NCI-H748 (cell line): ENCODE measurements around the gene TNNC1.
A peak's percentile ranks its signal among the peaks of the same experiment; 100 is the strongest.

Experiments
- DNase-seq: peaks from one replicate; lab custom pipeline; 2025; ENCODE audit not compliant: unreplicated experiment; lab: John Stamatoyannopoulos, UW

Gene TNNC1

GRCh38 chr3:52453496-52454249 is at the start of gene TNNC1:
TSS of gene TNNC1 (minus strand) at chr3:52454041. CDS start at chr3:52454015, 26 bp downstream.
- no peak for DNase-seq

- no peak for DNase-seq
Observed at GRCh38 chr3:52502808-52503350, 49.0 kb upstream of the TNNC1 start.

- no peak for DNase-seq
Observed at GRCh38 chr3:52502001-52502400, 48.2 kb upstream of the TNNC1 start.

- no peak for DNase-seq
Observed at GRCh38 chr3:52501046-52501445, 47.2 kb upstream of the TNNC1 start.

GRCh38 chr3:52498137-52499054 is 44.6 kb upstream of the TNNC1 start:
- no peak for DNase-seq

- no peak for DNase-seq
Observed at GRCh38 chr3:52495777-52496602, 42.1 kb upstream of the TNNC1 start.

GRCh38 chr3:52494886-52495495 is 41.1 kb upstream of the TNNC1 start, which contains the start of gene STAB1:
TSS of gene STAB1 (plus strand) at chr3:52495338. CDS start at chr3:52495414, 76 bp downstream.
- no peak for DNase-seq

GRCh38 chr3:52494445-52494844 is 40.6 kb upstream of the TNNC1 start:
- DNase-seq, result peak; percentile 4

GRCh38 chr3:52493232-52494017 is 39.6 kb upstream of the TNNC1 start:
- no peak for DNase-seq

GRCh38 chr3:52492059-52492458 is 38.2 kb upstream of the TNNC1 start:
- DNase-seq, result no peak

GRCh38 chr3:52490939-52491526 is 37.2 kb upstream of the TNNC1 start:
- DNase-seq, result no peak

- DNase-seq, result no peak
Observed at GRCh38 chr3:52490035-52490938, 36.4 kb upstream of the TNNC1 start.

- no peak for DNase-seq
Observed at GRCh38 chr3:52489453-52489852, 35.6 kb upstream of the TNNC1 start.

GRCh38 chr3:52488746-52489145 is 34.9 kb upstream of the TNNC1 start:
- no peak for DNase-seq

- DNase-seq, result no peak
Observed at GRCh38 chr3:52487788-52488691, 34.2 kb upstream of the TNNC1 start.

- DNase-seq, result no peak
Observed at GRCh38 chr3:52487050-52487787, 33.4 kb upstream of the TNNC1 start.
